Subcutaneous adipose tissue (tissue), 4 donors: ENCODE data around the gene DRAM1. TPM values are rescaled to one million over a fixed set of nuclear protein-coding genes. Genes with fewer than 3 reads are reported as not detected.

ENCODE experiments used
- total RNA-seq, 4 donors: library from RNA; depleted of rRNA; stranded (reverse); fragments of >200 nt; gene quantifications; one replicate each; pipeline ENCODE4 v1.1.0, GENCODE V29; 2016
- TF ChIP-seq, protein P1 (sequence below): fragments of 450-650 bp; IDR thresholded peaks from one replicate; pipeline ENCODE4 v1.5.1; 2016; ENCODE audit warnings: low read depth, mild to moderate bottlenecking, control low read depth, antibody characterized with exemption, moderate library complexity

The DRAM1 gene
- total RNA-seq, 4 donors from 2014 or later: 14.3 to 52.8 (median 34.4) TPM

DNA sequence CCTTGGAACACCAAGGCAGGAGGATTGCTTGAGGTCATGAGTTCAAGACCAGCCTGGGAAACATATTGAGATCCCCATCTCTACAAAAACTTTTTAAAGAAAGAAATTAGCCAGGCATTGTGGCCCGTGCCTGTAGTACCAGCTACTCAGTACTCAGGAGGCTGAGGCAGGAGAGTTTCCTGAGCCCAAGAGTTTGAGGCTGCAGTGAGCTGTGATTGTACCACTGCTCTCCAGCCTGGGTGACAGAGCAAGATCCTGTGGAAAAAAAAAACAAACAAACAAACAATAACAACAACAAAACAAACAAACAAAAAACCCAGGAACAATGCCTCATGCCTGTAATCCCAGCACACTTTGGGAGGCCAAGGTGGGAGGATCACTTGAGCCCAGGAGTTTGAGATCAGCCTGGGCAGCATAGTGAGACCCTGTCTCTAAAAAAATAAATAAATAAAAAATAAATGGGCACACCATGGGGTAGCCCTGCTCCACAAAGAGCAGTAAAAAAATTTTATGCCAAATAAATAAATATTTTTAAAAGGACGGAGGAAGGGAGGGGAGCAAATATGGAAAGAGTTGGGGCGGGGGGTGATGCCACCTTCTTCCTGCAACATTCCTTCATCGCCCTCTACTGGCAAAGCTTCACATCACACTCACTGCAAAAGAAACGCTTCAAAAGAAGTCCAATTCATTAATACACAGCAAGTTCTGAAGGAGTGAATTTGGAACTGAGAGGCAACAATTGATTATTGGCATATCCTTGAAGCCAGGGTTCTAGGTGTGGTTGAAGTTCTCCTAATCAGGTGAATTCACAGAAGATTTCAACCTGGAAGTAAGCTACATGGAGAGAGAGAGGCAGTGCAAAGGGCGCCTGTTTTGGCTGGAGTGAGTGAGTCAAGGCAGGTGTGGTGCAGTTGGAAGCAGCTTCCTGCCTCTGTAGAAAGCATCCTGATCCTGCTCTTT is 37.8 kb upstream of the DRAM1 start:
- TF ChIP-seq, protein P1, sequence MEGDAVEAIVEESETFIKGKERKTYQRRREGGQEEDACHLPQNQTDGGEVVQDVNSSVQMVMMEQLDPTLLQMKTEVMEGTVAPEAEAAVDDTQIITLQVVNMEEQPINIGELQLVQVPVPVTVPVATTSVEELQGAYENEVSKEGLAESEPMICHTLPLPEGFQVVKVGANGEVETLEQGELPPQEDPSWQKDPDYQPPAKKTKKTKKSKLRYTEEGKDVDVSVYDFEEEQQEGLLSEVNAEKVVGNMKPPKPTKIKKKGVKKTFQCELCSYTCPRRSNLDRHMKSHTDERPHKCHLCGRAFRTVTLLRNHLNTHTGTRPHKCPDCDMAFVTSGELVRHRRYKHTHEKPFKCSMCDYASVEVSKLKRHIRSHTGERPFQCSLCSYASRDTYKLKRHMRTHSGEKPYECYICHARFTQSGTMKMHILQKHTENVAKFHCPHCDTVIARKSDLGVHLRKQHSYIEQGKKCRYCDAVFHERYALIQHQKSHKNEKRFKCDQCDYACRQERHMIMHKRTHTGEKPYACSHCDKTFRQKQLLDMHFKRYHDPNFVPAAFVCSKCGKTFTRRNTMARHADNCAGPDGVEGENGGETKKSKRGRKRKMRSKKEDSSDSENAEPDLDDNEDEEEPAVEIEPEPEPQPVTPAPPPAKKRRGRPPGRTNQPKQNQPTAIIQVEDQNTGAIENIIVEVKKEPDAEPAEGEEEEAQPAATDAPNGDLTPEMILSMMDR: no peak

DNA sequence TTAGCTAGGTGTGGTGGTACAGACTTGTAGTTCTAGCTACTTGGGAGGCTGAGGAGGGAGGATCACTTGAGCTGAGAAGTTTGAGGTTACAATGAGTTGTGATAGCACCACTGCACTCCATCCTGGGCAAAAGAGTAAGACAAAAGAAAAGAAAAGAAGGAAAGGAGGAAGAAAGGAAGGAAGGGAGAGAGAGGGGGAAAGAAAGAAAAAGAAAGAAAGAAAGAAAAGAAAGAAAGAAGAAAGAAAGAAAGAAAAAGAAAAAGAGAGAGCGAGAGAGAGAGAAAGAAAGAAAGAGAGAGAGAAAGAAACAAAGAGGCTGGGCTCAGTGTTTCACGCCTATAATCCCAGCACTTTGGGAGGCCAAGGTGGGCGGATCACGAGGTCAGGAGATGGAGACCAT is 36.3 kb upstream of the DRAM1 start:
- TF ChIP-seq, protein P1: no peak

DNA sequence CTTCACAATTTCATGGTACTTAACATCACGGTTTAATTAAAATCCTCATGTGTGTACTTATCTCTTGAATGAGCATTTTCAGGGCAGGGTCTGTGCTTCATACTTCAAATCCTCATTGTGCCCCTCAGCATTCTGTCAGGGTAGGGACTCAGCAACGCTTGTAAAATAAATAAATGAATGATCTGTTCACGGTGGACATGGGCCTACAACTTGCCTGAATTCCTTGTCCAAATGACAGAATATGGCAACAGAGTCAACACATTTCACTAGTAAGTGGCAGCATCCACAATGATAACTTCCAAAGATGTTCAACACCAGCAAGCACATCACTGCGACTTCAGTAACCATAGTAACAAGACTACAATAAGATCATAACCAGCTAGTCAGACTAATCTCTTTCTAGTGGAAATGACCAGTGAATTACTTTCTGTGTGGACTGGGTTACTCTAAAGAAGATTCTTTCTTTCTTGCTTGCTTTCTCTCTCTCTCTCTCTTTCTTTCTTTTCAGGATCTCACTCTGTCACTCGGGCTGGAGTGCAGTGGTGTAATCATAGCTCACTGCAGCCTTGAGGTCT is 32.2 kb upstream of the DRAM1 start:
- TF ChIP-seq, protein P1: no peak

DNA sequence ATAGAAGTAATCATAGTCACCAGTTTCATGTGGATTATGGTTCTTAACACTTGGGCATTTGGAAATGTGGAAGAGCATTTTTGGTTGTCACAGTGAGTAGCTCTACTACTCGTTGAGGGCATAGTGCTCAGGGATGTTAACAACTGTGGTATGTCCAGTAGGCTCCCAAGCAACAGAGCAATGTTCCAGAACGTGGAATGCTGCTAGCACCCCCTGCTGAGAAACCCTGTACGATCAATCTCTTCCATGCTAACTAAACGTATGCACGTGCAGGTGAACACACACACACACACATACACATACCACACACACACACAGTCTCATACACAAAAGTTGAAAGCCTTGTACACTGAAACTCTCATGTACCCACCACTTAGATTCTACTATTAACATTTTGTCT is 30.1 kb upstream of the DRAM1 start:
- TF ChIP-seq, protein P1: no peak

DNA sequence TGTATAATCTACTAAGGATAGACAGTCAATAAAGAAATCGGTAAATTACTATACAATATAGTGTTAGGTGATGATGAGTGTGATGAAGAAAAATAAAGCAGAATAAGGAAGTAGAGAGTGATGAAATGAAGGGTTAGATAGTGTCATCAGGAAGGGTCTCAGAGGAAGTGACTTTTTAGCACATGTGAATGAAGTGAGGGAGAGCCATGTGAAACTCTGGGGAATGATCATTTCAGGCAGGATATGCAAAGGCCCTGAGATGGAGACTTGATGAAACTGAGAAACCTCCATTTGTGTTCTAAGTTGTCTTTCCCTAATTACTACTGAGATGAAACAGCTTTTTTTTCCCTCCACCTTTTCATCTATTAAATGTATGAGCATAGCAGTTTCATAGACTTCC is 27.2 kb upstream of the DRAM1 start:
- TF ChIP-seq, protein P1: no peak

DNA sequence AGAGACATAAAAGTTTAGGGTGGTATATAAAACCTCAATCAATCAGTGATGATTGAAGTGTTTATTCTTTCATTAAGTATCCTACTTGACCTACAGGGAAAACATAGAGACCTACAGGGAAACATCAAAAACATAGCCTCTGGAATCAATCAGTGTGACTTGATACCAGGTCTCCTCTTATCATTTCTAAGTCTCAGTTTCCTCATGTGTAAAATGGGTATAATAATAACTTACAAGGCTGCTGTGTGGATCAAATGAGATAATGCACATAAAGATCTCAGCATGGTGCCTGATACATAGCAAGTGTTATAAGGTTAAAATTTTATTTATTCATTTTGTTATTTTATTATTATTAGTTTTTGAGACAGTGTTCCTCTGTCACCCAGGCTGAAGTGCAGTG is 24.4 kb upstream of the DRAM1 start:
- TF ChIP-seq, protein P1: no peak

DNA sequence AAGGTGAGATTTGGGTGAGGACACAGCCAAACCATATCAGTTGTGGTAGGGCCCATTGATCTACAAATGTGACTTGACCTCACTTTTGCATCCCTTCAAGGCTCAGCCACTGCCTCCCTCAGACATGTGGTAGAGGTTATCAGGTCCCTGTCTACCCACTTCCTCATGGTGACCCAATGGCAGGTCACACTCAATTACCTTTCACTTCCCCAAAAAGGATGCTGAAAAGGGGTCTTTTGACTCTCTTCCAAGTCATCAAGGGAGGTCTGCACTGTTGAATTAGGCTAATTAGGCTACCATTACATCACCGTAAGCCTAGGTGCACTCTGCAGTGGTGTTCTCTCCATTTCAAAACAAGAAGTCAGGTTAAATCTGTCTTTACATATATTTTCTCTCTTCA is 22.6 kb upstream of the DRAM1 start:
- TF ChIP-seq, protein P1: no peak
